ENCODE results near the gene NUCB1.
"Not testable (repeated sequence)": the region's sequence is repeated elsewhere in the genome, so short reads cannot be mapped to it uniquely, and the experiment has no call there.

Gene NUCB1

GRCh38 chr19:48899781-48900476 lies at the start of gene NUCB1:
Gene NUCB1 (plus strand): TSS chr19:48900312. CDS start chr19:48900797, 485 bp downstream.
- DNase-seq, result peak; percentile 98

DNA sequence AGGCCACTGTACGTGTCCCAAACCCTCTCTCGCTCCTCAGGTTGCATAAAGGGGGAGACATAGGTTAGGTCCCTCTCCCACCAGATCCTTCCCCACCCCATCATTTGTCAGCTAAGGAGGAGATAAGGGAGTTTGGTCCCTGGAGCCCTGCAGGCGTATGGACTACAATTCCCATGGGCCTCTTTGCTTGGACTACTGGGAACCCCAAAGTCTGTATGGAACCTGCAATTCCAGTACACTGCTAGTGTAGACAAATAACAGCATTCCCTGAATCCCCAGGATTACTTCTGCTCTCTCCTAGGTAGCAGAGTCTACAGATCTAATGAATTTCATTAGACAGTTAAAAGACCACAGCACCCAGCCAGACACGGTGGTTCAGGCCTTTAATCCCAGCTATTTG lies 47.8 kb upstream of the NUCB1 start:
- DNase-seq, result no peak

DNA sequence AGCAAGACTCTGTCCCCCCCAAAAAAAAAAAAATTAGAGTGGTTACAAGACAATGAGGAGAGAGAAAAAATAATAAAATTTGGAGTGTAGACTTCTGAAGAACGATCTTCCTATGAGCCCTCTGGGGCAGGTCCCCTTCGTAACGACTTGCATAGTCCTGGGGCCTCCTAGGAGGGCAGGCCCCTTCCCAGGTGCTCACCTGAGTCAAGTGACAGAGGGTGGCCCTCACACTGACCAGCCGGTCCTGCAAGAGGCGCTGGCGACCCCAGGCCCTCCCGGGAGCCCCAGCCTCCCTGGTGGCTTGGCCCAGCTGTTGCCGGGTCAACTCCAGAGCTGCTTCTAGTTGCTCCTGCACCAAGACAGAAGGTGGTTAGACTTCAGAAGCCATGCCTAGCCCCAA lies 46.6 kb upstream of the NUCB1 start:
- no peak for DNase-seq

GRCh38 chr19:48854103-48854502 lies 46.0 kb upstream of the NUCB1 start:
- no peak for DNase-seq

GRCh38 chr19:48856921-48857320 lies 43.2 kb upstream of the NUCB1 start:
- DNase-seq, result no peak

GRCh38 chr19:48858984-48859710 lies 41.0 kb upstream of the NUCB1 start:
- DNase-seq, result no peak

DNA sequence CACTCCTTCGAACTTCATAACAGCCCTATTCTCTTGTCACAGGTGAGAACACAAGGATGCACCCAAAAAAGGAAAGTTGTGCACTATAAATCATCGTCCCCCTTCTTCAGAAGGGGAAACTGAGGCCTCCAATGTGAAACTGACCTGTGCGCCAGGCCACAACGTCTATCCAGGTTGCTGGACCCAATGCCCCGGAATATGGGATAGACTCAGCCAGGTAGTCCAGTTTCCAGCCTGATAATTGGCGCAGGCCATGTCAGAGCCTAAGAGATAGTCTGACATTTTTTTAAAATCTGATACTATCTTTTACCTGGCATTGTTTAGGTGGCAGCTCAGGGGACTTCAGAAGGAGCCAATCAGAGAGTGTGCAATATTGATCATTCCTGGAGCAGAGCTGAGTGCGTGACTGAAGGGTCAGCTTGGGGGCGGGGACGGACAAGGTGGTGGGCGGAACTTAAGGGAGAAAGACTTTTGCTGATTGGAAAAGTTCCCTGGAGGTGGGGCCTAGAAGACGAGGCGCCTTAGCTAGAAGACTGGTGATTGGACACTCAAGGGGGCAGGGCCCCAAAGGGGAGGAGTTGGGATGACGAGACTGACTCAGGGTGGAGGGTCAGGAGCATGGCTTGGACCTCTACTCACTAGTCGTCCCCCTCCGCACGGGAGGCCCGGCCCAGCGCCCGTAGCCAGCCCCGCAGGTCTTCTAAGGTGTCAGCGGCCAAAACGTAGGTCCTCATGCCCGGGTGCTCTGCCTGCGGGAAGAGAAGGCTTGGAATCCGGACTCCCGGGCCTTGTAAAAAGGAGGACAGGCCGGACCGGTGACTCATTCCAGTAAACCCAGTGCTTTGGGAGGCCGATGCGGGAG lies 40.2 kb upstream of the NUCB1 start:
- DNase-seq, result no peak

- DNase-seq, result no peak
Measured at GRCh38 chr19:48861313-48861712, 38.8 kb upstream of the NUCB1 start.

GRCh38 chr19:48862827-48863226 lies 37.3 kb upstream of the NUCB1 start:
- DNase-seq, result no peak

- DNase-seq, result no peak
Measured at GRCh38 chr19:48866692-48867091, 33.4 kb upstream of the NUCB1 start.

DNA sequence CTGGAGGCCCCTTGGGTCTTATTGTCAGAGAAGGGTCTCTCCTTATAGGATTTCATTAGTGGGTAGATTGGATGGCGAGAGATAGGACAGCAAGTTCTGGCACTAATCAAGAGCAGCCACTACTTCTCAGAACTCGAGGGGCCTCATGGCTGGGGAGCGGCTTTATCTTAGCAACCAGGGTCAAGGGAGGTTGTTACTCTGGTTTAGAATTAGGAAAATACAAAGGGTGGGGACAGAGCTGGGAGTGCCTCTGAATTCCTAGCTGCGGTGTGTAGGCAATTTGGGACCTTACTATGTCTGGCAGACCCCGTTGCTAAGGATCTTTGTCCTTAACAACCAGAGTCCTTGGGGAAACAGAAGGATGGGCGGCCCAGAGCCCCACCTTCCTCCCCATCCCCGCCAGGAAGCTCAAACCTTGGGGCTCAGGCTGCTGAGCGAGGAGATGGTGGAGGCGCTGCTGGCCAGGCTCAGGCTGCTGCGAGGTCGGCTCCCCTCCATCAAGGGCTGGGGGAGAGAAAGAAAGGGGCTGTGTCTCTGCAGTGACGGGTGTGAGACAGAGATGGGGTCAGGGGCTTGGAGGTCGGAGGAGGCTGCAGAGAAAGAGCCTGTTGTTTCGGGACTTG lies 32.9 kb upstream of the NUCB1 start:
- no peak for DNase-seq

DNA sequence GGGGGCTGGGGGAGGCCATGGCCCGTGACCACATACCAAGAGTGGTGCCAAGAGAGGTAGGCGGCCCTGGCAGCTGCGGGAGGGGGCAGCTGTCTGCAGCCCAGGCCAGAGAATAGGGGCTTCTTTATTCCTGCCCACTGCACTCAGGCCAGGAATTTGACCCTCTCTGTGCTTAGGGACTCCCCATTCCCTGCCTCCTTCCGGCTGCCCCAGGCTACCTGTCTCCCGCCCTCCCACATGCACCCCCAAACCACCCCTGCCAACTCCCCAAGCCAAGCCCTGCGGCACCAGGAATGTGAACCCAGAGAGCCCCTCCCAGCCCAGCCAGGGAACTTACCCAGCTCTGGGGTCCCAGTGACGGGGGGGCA lies 32.4 kb upstream of the NUCB1 start:
- no peak for DNase-seq

- DNase-seq, result no peak
Measured at GRCh38 chr19:48868114-48868886, 31.8 kb upstream of the NUCB1 start, which contains the start of gene PLEKHA4. Gene PLEKHA4 (minus strand): TSS chr19:48868617. CDS start chr19:48867620, 997 bp downstream.

- no peak for DNase-seq
Measured at GRCh38 chr19:48870048-48870447, 30.1 kb upstream of the NUCB1 start.

GRCh38 chr19:48871471-48872181 lies 28.5 kb upstream of the NUCB1 start:
- DNase-seq, result not testable (repeated sequence)

- DNase-seq, result peak; percentile 92
Measured at GRCh38 chr19:48872182-48872883, 27.8 kb upstream of the NUCB1 start, which contains the start of gene PPP1R15A. Gene PPP1R15A (plus strand): TSS chr19:48872421. CDS start chr19:48873234, 813 bp downstream.

GRCh38 chr19:48872884-48873475 lies 27.1 kb upstream of the NUCB1 start:
- peak; percentile 49 for DNase-seq

- no peak for DNase-seq
Measured at GRCh38 chr19:48873476-48874302, 26.4 kb upstream of the NUCB1 start.
